ENCODE measurements around the gene PDE11A. TPM values are rescaled to one million over a fixed set of nuclear protein-coding genes. Genes with fewer than 3 reads are reported as not detected.
"Not testable (repeated sequence)": the region's sequence is repeated elsewhere in the genome, so short reads cannot be mapped to it uniquely, and the experiment has no call there.

The PDE11A gene
- total RNA-seq, 1 experiment from 2014 or later: 0.61 TPM

DNA sequence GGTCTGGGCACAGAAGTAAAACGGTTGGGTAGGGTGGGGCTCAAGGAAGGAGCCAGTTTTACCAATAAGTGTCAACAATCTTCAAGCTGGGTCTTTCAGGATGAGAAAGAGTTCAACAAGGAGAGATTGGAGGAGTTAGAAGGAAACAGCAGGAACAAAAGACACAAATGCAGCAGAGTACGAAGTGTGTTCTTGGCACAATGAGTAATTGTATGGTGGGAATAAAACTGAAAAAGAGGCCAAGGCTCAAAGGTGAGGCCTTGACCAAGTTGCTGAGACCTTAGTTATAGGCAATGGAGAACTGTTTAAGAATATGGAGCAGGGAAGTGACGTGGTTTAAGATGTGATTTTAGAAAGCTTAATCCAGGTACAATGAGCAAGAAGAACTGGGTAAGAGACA is 230.3 kb downstream of the PDE11A start:
- DNase-seq (ENCODE audit: low read depth, low spot score): no peak
- no TSS peak for BruUV-seq (replicated peaks)
- Histone ChIP-seq H3K9ac (ENCODE audit: low read length) (no peak overlapping the region), H3K79me2 (ENCODE audit: insufficient read depth, low read length) (no peaks in the 10 kb centered on the region), H4K20me1 (ENCODE audit: insufficient read depth) (no peaks in the 10 kb centered on the region), H3K4me3 (replicated peaks in 1 of 2; ENCODE audit: low read depth in 1 of 2, low read length in 2 of 2) (no peak overlapping the region), H3K27ac (ENCODE audit: low read depth, low read length) (no peak overlapping the region), H3K36me3 (ENCODE audit: control insufficient read depth in 1 of 2, insufficient read depth in 2 of 2, low read length in 2 of 2) (no peaks in the 10 kb centered on the region), H3K27me3 (ENCODE audit: insufficient read depth, low read length) (no peaks in the 10 kb centered on the region), H3K9me3 (ENCODE audit: control insufficient read depth in 1 of 2, insufficient read depth in 1 of 2, low read depth in 1 of 2, low read length in 2 of 2) (0 out of 4 replicates have a peak, but pooled peaks cover 0 to 3% of the 10 kb centered on the region in 2 experiments), H3K4me2 (ENCODE audit: low read length) (no peak overlapping the region), H2AFZ (ENCODE audit: low read depth, low read length, poor library complexity, severe bottlenecking) (no peak overlapping the region), H3K9me2 (ENCODE audit: insufficient read depth) (no peaks in the 10 kb centered on the region), H3K4me1 (ENCODE audit: control insufficient read depth in 1 of 2, insufficient read depth in 2 of 2, low read length in 2 of 2) (no peaks in the 10 kb centered on the region)
- ATAC-seq: no peak
- TF ChIP-seq, protein P1, sequence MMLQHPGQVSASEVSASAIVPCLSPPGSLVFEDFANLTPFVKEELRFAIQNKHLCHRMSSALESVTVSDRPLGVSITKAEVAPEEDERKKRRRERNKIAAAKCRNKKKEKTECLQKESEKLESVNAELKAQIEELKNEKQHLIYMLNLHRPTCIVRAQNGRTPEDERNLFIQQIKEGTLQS (IDR thresholded peaks at IDR 0.05): no peak
- TF ChIP-seq POLR2A (IDR thresholded peaks at IDR 0.05; ENCODE audit: borderline replicate concordance, extremely low read depth, insufficient read depth, insufficient read length): no peak
- TF ChIP-seq YY1 (IDR thresholded peaks at IDR 0.05; ENCODE audit: extremely low read depth, insufficient replicate concordance, low read depth, low read length): no peak
- no peak for TF ChIP-seq TCF7L2 (IDR thresholded peaks at IDR 0.05; ENCODE audit: borderline replicate concordance, extremely low read depth, insufficient read depth, insufficient read length)
- POLR2A ChIA-PET: no interaction called here
- intact Hi-C loops (cut with micrococcal nuclease): no loop called here
- CTCF ChIA-PET: no interaction called here
- RAD21 ChIA-PET (ENCODE audit: low non-redundant PET in 1 of 2, low total read pairs in 2 of 2, uncharacterized antibody in 2 of 2, unreplicated experiment in 2 of 2): no interaction called here

DNA sequence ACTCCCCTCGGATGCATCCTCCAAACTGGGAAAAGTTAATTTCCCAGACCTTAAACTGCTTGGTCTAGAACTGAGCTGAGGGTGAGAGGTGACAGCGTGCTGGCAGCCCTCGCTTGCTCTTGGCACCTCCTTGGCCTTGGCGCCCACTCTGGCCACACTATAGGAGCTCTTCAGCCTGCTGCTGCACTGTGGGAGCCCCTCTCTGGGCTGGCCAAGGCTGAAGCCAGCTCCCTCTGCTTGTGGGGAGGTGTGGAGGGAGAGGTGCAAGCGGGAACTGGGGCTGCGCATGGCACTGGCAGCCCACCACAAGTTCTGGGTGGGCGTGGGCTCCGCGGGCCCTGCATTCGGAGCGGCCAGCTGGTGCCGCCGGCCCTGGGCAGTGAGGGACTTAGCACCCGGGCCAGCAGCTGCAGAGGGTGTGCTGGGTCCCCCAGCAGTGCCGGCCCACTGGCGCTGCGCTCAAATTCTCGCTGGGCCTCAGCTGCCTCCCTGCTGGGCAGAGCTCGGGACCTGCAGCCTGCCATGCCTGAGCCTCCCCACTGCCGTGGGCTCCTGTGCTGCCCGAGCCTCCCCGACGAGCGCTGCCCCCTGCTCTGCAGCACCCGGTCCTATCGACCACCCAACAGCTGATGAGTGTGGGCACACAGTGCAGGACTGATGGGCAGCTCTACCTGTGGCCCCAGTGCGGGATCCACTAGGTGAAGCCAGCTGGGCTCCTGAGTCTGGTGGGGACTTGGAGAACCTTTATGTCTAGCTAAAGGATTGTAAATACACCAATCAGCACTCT is 237.0 kb downstream of the PDE11A start:
- CTCF ChIA-PET; RAD21 ChIA-PET (ENCODE audit: low non-redundant PET in 1 of 2, low total read pairs in 2 of 2, uncharacterized antibody in 2 of 2, unreplicated experiment in 2 of 2); H3K9ac ChIP-seq (ENCODE audit: low read length); ATAC-seq; H3K4me3 ChIP-seq (replicated peaks in 1 of 2; ENCODE audit: low read depth in 1 of 2, low read length in 2 of 2); DNase-seq (ENCODE audit: low read depth, low spot score); H3K27ac ChIP-seq (ENCODE audit: low read depth, low read length); POLR2A ChIA-PET; H2AFZ ChIP-seq (ENCODE audit: low read depth, low read length, poor library complexity, severe bottlenecking); H3K9me2 ChIP-seq (ENCODE audit: insufficient read depth); intact Hi-C loops (cut with micrococcal nuclease); H4K20me1 ChIP-seq (ENCODE audit: insufficient read depth); BruUV-seq (replicated peaks); H3K27me3 ChIP-seq (ENCODE audit: insufficient read depth, low read length); H3K9me3 ChIP-seq (ENCODE audit: control insufficient read depth in 1 of 2, insufficient read depth in 1 of 2, low read depth in 1 of 2, low read length in 2 of 2); H3K36me3 ChIP-seq (ENCODE audit: control insufficient read depth in 1 of 2, insufficient read depth in 2 of 2, low read length in 2 of 2); H3K79me2 ChIP-seq (ENCODE audit: insufficient read depth, low read length); H3K4me2 ChIP-seq (ENCODE audit: low read length); H3K4me1 ChIP-seq (ENCODE audit: control insufficient read depth in 1 of 2, insufficient read depth in 2 of 2, low read length in 2 of 2): not testable (repeated sequence)
